Transverse colon (tissue), 4 donors: ENCODE data around the gene EIF4E1B. TPM values are rescaled to one million over a fixed set of nuclear protein-coding genes. Genes with fewer than 3 reads are reported as not detected.

Experiments used
- DNase-seq: peaks from one replicate; pipeline ENCODE4 v3.0.0-alpha.2; 2019
- H3K27ac ChIP-seq, 4 donors: fragments of 200-600 bp; sonication (generic); 2 replicates each; pipeline ENCODE4 v1.5.1; 2016 to 2018; ENCODE audit warnings: inconsistent platforms in 4 of 4
- H3K27me3 ChIP-seq: fragments of 200-600 bp; sonication (generic); 2 replicates; pipeline ENCODE4 v1.5.1; 2017; ENCODE audit warnings: inconsistent platforms
- H3K36me3 ChIP-seq, 4 donors: fragments of 200-600 bp; sonication (generic); 2 replicates each; pipeline ENCODE4 v1.5.1; 2017 to 2019; ENCODE audit warnings: inconsistent platforms in 4 of 4
- H3K4me1 ChIP-seq, 4 donors: fragments of 200-600 bp; sonication (generic); 2 replicates each; pipeline ENCODE4 v1.5.1; 2017 to 2020; ENCODE audit warnings: inconsistent platforms in 4 of 4
- H3K4me3 ChIP-seq, 4 donors: fragments of 200-600 bp; sonication (generic); 1 replicate in 1 of 4; 2 replicates in 3 of 4; pipeline versions ENCODE4 v1.5.1 to v1.6.1; 2017 to 2019; ENCODE audit warnings: inconsistent platforms in 4 of 4
- H3K9me3 ChIP-seq, 2 donors: fragments of 200-600 bp; sonication (generic); 2 replicates each; pipeline ENCODE4 v1.5.1; 2017 to 2019; ENCODE audit warnings: inconsistent platforms in 2 of 2
- EP300 ChIP-seq: sonication (generic); formaldehyde crosslinking; IDR thresholded peaks from one replicate; pipeline ENCODE4 v1.6.1; 2017; ENCODE audit warnings: antibody characterized with exemption, low read depth
- POLR2A ChIP-seq: fragments of 450-650 bp; IDR thresholded peaks from one replicate; pipeline ENCODE4 v1.6.1; 2016; ENCODE audit warnings: antibody characterized with exemption, mild to moderate bottlenecking, moderate library complexity
- POLR2AphosphoS5 ChIP-seq, 3 donors: sonication (generic); formaldehyde crosslinking; IDR thresholded peaks; one replicate each; pipeline ENCODE4 v1.6.1; 2016; ENCODE audit warnings: antibody characterized with exemption in 3 of 3
- WGBS, 2 donors: methylation state at CpG; one replicate each; pipeline ENCODE4 v1.1.5; 2018; ENCODE audit warnings: low coverage in 1 of 2; 5-methylcytosine and 5-hydroxymethylcytosine counted together
- in situ Hi-C, 4 donors: fragments of 200-750 bp; cut with MboI; loops; one replicate each; pipeline versions ENCODE4 v1.15.0 to v1.15.1; 2017; ENCODE audit warnings: low sequenced_read_pairs in 3 of 4, low pct_ligation_motif_present in 1 of 4, low pct_unique_long_range_greater_than_20kb in 1 of 4
- intact Hi-C: fragments of 100-400 bp; cut with DNase I; formaldehyde crosslinking; loops from one replicate; pipeline ENCODE4 v1.15.1; 2023; ENCODE audit warnings: low total_unique reads
- total RNA-seq, 4 donors: library from RNA; depleted of rRNA; stranded (reverse); fragments of >200 nt; gene quantifications; one replicate each; pipeline ENCODE4 v1.1.0, GENCODE V29; 2016
- TF ChIP-seq, protein P1 (sequence below), 5 experiments: fragments of 200-600 bp in 3 of 5; fragments of 450-650 bp in 2 of 5; sonication (generic) in 3 of 5; IDR thresholded peaks; 1 replicate in 2 of 5; 2 replicates in 3 of 5; pipeline ENCODE4 v1.5.1; 2016 to 2017; ENCODE audit warnings: antibody characterized with exemption in 5 of 5, inconsistent platforms in 3 of 5, mild to moderate bottlenecking in 2 of 5, moderate library complexity in 1 of 5

EIF4E1B gene
- total RNA-seq, 4 donors from 2014 or later, result not detected

DNA sequence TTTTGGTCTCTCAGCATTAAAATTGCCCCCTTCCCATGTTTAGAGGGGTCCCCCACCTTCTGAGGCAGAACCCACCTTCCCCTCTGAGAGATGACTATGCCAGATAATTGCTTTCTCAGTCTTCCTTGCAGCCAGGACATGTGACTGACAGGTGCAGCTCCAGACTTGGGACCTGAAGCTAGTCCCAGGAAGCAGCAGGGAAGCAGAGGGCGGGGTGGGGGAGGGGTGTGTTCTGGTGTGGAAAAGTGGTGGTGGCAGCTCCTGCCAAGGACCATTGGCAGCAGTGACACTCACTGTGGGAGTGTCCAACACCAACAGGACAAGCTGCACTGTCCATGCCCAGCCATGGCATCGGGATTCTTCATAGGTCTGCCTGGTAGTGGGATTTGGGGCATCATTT, 2.3 kb downstream of the EIF4E1B start:
- WGBS, 2 donors, result 17 to 76% methylated on average over 1 to 2 of the region's 2 CpGs
- Histone ChIP-seq H3K36me3 (no peaks in the 10 kb centered on the region), H3K27ac (no peak overlapping the region), H3K9me3 (no peaks in the 10 kb centered on the region), H3K4me1 (peaks cover 0 to 19% (median 15%) of the 10 kb centered on the region in 4 donors), H3K4me3 (no peak overlapping the region), H3K27me3 (peaks cover 73% of the 10 kb centered on the region)
- TF ChIP-seq POLR2A, result no peak
- TF ChIP-seq, protein P1, sequence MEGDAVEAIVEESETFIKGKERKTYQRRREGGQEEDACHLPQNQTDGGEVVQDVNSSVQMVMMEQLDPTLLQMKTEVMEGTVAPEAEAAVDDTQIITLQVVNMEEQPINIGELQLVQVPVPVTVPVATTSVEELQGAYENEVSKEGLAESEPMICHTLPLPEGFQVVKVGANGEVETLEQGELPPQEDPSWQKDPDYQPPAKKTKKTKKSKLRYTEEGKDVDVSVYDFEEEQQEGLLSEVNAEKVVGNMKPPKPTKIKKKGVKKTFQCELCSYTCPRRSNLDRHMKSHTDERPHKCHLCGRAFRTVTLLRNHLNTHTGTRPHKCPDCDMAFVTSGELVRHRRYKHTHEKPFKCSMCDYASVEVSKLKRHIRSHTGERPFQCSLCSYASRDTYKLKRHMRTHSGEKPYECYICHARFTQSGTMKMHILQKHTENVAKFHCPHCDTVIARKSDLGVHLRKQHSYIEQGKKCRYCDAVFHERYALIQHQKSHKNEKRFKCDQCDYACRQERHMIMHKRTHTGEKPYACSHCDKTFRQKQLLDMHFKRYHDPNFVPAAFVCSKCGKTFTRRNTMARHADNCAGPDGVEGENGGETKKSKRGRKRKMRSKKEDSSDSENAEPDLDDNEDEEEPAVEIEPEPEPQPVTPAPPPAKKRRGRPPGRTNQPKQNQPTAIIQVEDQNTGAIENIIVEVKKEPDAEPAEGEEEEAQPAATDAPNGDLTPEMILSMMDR (IDR thresholded peaks at IDR 0.05), result no peak
- TF ChIP-seq POLR2AphosphoS5 (IDR thresholded peaks at IDR 0.05), result no peak
- TF ChIP-seq EP300, result no peak
- intact Hi-C loops, result no loop called here
- in situ Hi-C loops, result no loop called here
- no peak for DNase-seq

DNA sequence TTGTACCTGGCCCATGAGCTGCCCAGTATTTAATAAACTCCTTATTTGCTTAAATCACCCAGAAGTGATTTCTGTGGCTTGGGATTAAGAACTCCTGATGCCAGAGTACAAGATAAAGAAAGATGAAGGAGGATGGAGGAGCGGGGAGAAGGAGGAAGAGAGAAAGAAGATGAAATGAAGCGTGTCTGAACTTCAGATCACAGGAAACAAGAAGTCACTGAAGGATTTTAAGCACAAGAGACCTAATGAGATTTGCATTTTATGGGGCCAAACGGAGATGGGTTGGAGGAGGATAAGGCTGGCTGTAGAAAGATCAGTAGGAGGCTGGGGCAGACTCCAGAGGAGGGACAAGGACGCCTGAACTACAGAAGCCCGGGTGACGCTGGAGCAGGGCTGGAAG, 3.1 kb downstream of the EIF4E1B start:
- 18% methylated on average over 6 of the region's 6 CpGs for WGBS, 2 donors
- Histone ChIP-seq H3K27me3 (peaks cover 64% of the 10 kb centered on the region), H3K4me1 (peaks cover 0 to 19% (median 15%) of the 10 kb centered on the region in 4 donors), H3K9me3 (no peaks in the 10 kb centered on the region), H3K27ac (no peak overlapping the region), H3K36me3 (no peaks in the 10 kb centered on the region), H3K4me3 (no peak overlapping the region)
- intact Hi-C loops, result no loop called here
- no peak for DNase-seq
- no peak for TF ChIP-seq POLR2AphosphoS5 (IDR thresholded peaks at IDR 0.05)
- TF ChIP-seq POLR2A, result no peak
- no peak for TF ChIP-seq EP300
- TF ChIP-seq, protein P1 (IDR thresholded peaks at IDR 0.05), result no peak
- in situ Hi-C loops, result no loop called here

DNA sequence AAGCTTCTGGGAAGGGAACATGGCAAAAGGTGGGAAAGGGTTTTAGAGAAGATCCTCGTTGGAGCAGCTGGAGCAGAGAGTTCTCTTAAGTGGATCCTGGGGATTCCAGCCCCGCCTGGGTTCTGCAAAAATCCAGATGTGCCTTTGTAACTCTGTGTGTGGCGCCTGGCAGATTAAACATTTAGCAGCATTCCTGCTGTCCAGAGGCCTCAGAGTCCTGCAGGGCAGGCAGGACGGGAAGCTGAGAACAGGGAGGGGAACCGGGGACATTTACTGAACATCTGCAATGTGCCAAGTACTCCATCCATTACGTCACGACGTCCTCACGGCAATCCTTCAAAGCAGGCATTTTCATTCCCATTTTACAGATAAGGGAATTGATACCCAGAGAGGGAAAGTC, 6.0 kb downstream of the EIF4E1B start:
- intact Hi-C loops (no loop called here), in situ Hi-C loops (no loop called here)
- peaks cover 36% of the 10 kb centered on the region for H3K27me3 ChIP-seq
- no peak for TF ChIP-seq POLR2A
- no peak for DNase-seq
- H3K27ac ChIP-seq, result no peak overlapping the region
- no peaks in the 10 kb centered on the region for H3K36me3 ChIP-seq
- H3K9me3 ChIP-seq, result no peaks in the 10 kb centered on the region
- H3K4me3 ChIP-seq, result no peak overlapping the region
- no peaks in the 10 kb centered on the region for H3K4me1 ChIP-seq
- 54 to 64% methylated on average over 5 to 9 of the region's 9 CpGs for WGBS, 2 donors

DNA sequence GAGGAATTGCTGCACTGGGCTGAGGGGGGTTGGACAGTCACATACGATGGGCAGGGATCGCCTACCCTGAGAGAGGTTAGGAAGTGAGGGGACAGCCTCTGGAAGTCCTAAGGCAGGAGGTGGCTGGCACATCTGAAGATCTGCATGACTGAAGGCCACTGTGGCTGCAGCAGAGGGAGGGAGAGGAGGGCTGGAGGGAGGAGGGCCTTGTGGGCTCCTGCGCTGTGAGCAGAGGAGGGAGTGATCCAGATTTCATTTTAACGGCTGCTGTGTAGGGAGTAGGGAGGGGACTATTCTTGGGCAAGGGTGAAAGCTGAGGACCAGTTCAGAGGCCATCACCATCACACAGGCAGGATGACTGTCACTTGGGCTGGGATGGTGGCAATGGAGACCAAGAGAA, 7.1 kb downstream of the EIF4E1B start:
- TF ChIP-seq, protein P1 (IDR thresholded peaks at IDR 0.05), result no peak
- TF ChIP-seq POLR2A, result no peak
- no peak for TF ChIP-seq EP300
- TF ChIP-seq POLR2AphosphoS5 (IDR thresholded peaks at IDR 0.05), result no peak
- Histone ChIP-seq H3K36me3 (no peaks in the 10 kb centered on the region), H3K27me3 (peaks cover 25% of the 10 kb centered on the region), H3K4me1 (no peaks in the 10 kb centered on the region), H3K27ac (no peak overlapping the region), H3K9me3 (no peaks in the 10 kb centered on the region), H3K4me3 (no peak overlapping the region)
- intact Hi-C loops, result no loop called here
- WGBS, 2 donors, result 63 to 68% methylated on average over 2 to 4 of the region's 4 CpGs
- in situ Hi-C loops, result no loop called here
- DNase-seq, result no peak

DNA sequence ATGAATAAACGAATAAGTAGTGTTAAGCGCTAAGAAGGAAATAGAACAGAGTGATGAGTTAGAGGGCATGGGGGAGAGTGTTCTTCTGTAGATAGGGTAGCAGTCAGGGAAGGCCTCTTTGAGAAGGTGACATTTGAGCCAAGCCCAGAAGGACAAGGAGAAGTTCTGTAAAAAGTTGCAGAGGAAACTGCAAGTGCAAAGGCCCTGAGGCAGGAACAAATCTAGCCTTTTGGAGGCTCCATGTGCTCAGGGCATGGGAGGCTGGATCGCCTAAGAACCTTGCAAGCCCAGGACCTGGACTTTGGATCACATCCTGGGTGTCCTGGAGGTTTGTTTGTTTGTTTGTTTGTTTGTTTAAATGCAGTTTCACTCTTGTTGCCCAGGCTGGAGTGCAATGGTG, 8.0 kb downstream of the EIF4E1B start:
- TF ChIP-seq POLR2A (no peak), EP300 (no peak), POLR2AphosphoS5 (IDR thresholded peaks at IDR 0.05) (no peak)
- TF ChIP-seq, protein P1 (IDR thresholded peaks at IDR 0.05), result no peak
- Histone ChIP-seq H3K4me3 (no peak overlapping the region), H3K9me3 (no peaks in the 10 kb centered on the region), H3K27me3 (peaks cover 16% of the 10 kb centered on the region), H3K27ac (no peak overlapping the region), H3K36me3 (no peaks in the 10 kb centered on the region), H3K4me1 (no peaks in the 10 kb centered on the region)
- 93 to 100% methylated on average over 2 to 3 of the region's 3 CpGs for WGBS, 2 donors
- DNase-seq, result no peak
- intact Hi-C loops (no loop called here), in situ Hi-C loops (no loop called here)
